ENCODE measurements around the gene KHDC4. TPM values are rescaled to one million over a fixed set of nuclear protein-coding genes. Genes with fewer than 3 reads are reported as not detected.

The KHDC4 gene
- total and polyA plus RNA-seq, 10 of the 15 experiments (the other 5 are each of a cell fraction or from before 2014, with no cell fraction given): 11.7 to 109 (median 41.9) TPM

- Histone ChIP-seq H3K27me3 (replicated peaks in 1 of 2; ENCODE audit: control insufficient read depth in 2 of 2, insufficient read depth in 2 of 2, low read length in 1 of 2) (no peaks in the 10 kb centered on the region), H2AFZ (ENCODE audit: control insufficient read depth, low read depth, low read length) (no peak overlapping the region), H3K9ac (ENCODE audit: control insufficient read depth, insufficient read depth, low read length) (no peak overlapping the region), H3K27ac (ENCODE audit: control insufficient read depth, insufficient read depth) (no peak overlapping the region), H3K4me1 (ENCODE audit: control insufficient read depth, insufficient read depth, low read length) (peaks cover 55% of the 10 kb centered on the region), H3K4me2 (ENCODE audit: control insufficient read depth, insufficient read depth) (no peak overlapping the region), H3K36me3 (ENCODE audit: control insufficient read depth in 2 of 2, insufficient read depth in 2 of 2, low read length in 1 of 2) (peaks cover 53 to 65% of the 10 kb centered on the region in 2 experiments), H4K20me1 (ENCODE audit: control insufficient read depth, insufficient read depth) (peaks cover 8% of the 10 kb centered on the region), H3K9me3 (replicated peaks; ENCODE audit: control insufficient read depth, insufficient read depth, low read length) (no peaks in the 10 kb centered on the region), H3K4me3 (no peak overlapping the region), H3K79me2 (ENCODE audit: control insufficient read depth, insufficient read depth, low read length) (peaks cover 25% of the 10 kb centered on the region)
- FAIRE-seq (no peak), DNase-seq (ENCODE audit: low read depth, low spot score) (no peak), ATAC-seq (no peak)
- ChIA-PET CTCF (interaction anchor here (0.7 kb wide), 1 partner anchor 20 kb away, joined by 3 read pairs; no protein-coding TSS in a partner anchor), POLR2A (interaction anchor here (8.4 kb wide), 1 partner anchor 15 kb away, joined by 180 read pairs; the partner anchor contains the start of gene ARHGEF2), SMC1A (ENCODE audit: uncharacterized antibody, unreplicated experiment) (interaction anchor here (9.7 kb wide), 1 partner anchor 13 kb away, joined by 152 read pairs; the partner anchor contains the start of gene ARHGEF2), RAD21 (ENCODE audit: unreplicated experiment) (interaction anchor here (0.6 kb wide), 1 partner anchor 29 kb away, joined by 3 read pairs; no protein-coding TSS in a partner anchor)
- WGBS (ENCODE audit: insufficient coverage, insufficient replicate concordance, low lambda C conversion rate, missing lambda C conversion rate): 83% methylated on average over 7 of the region's 7 CpGs
- intact Hi-C loops (cut with micrococcal nuclease; ENCODE audit: unreplicated experiment) (no loop called here), in situ Hi-C loops (cut with MboI) (no loop called here)
- no TSS peak for BruUV-seq (replicated peaks)
- TF ChIP-seq YY1 (IDR thresholded peaks at IDR 0.05; ENCODE audit: low read depth, low read length) (no peak), MLLT1 (IDR thresholded peaks at IDR 0.05) (no peak), DPF2 (IDR thresholded peaks at IDR 0.05) (no peak), CUX1 (IDR thresholded peaks at IDR 0.05; ENCODE audit: insufficient replicate concordance, low read depth, low read length) (no peak), ZSCAN29 (IDR thresholded peaks at IDR 0.05) (no peak), REST (IDR thresholded peaks at IDR 0.05; ENCODE audit: low read depth, low read length) (no peak), MTA2 (IDR thresholded peaks at IDR 0.05; ENCODE audit: low read depth) (no peak), MYC (IDR thresholded peaks at IDR 0.05; ENCODE audit: insufficient read depth, insufficient read length, insufficient replicate concordance, low read length, severe bottlenecking) (no peak), ZNF207 (IDR thresholded peaks at IDR 0.05; ENCODE audit: borderline replicate concordance) (no peak), PAX5 (IDR thresholded peaks at IDR 0.05; ENCODE audit: borderline replicate concordance, low read depth, low read length) (no peak), CREB1 (IDR thresholded peaks at IDR 0.05; ENCODE audit: low read depth) (no peak), CHD2 (IDR thresholded peaks at IDR 0.05; ENCODE audit: borderline replicate concordance, low read depth, low read length) (no peak), SUZ12 (IDR thresholded peaks at IDR 0.05; ENCODE audit: unreplicated experiment) (no peak)
Observed at GRCh38 chr1:155964193-155964592, 30.0 kb upstream of the KHDC4 start.
